Keratinocyte (primary cell): ENCODE results near the gene ANKRD39. TPM values are rescaled to one million over a fixed set of nuclear protein-coding genes. Genes with fewer than 3 reads are reported as not detected.
A peak's percentile ranks its signal among the peaks of the same experiment; 100 is the strongest.

Experiments
- DNase-seq: peaks from one replicate; pipeline ENCODE4 v3.0.0-alpha.2; 2011; ENCODE audit warnings: low read depth, missing footprints, low spot score
- FAIRE-seq: peaks from 2 replicates; lab custom pipeline; 2011; peaks lifted over from hg19 to GRCh38; lab: Jason Lieb, UNC
- H2AFZ ChIP-seq: 2 replicates; pipeline ENCODE4 v1.6.0; 2012; ENCODE audit warnings: low read length, control low read depth, inconsistent platforms; ENCODE audit not compliant: control insufficient read depth
- H3K27ac ChIP-seq: 2 replicates; pipeline ENCODE4 v1.5.1; 2011; ENCODE audit warnings: low read length; ENCODE audit not compliant: control insufficient read depth, insufficient read depth
- H3K27me3 ChIP-seq: 3 replicates; pipeline ENCODE4 v1.6.0; 2011; ENCODE audit warnings: low read length; ENCODE audit not compliant: control insufficient read depth, insufficient read depth; ENCODE audit errors: extremely low read depth
- H3K36me3 ChIP-seq, 2 experiments: 2 replicates in 1 of 2; 3 replicates in 1 of 2; pipeline ENCODE4 v1.5.1; 2011; ENCODE audit warnings: low read length in 2 of 2, mild to moderate bottlenecking in 1 of 2; ENCODE audit not compliant: control insufficient read depth in 2 of 2, insufficient read depth in 2 of 2; ENCODE audit errors: extremely low read depth in 1 of 2
- H3K4me1 ChIP-seq: 3 replicates; pipeline ENCODE4 v1.5.1; 2011; ENCODE audit warnings: low read length; ENCODE audit not compliant: control insufficient read depth, insufficient read depth; ENCODE audit errors: extremely low read depth
- H3K4me2 ChIP-seq: 3 replicates; pipeline ENCODE4 v1.6.0; 2011; ENCODE audit warnings: low read depth, low read length; ENCODE audit not compliant: control insufficient read depth, insufficient read depth; ENCODE audit errors: extremely low read depth
- H3K4me3 ChIP-seq, 3 experiments: fragments of 200-600 bp in 1 of 3; sonication (generic) in 1 of 3; 2 replicates in 2 of 3; 3 replicates in 1 of 3; pipeline ENCODE4 v1.5.1; 2011 to 2016; ENCODE audit warnings: low read length in 3 of 3, mild to moderate bottlenecking in 3 of 3, control low read depth in 2 of 3, inconsistent platforms in 1 of 3, low read depth in 1 of 3, mixed read lengths in 1 of 3, mixed run types in 1 of 3, moderate library complexity in 1 of 3; ENCODE audit not compliant: control insufficient read depth in 2 of 3, insufficient read depth in 2 of 3; ENCODE audit errors: extremely low read depth in 1 of 3
- H3K79me2 ChIP-seq: 2 replicates; pipeline ENCODE4 v1.6.0; 2012; ENCODE audit warnings: low read length; ENCODE audit not compliant: control insufficient read depth, insufficient read depth
- H3K9ac ChIP-seq: 3 replicates; pipeline ENCODE4 v1.6.0; 2011; ENCODE audit warnings: low read length; ENCODE audit not compliant: control insufficient read depth, insufficient read depth; ENCODE audit errors: extremely low read depth
- H3K9me1 ChIP-seq: 3 replicates; pipeline ENCODE4 v1.6.0; 2011; ENCODE audit warnings: low read length; ENCODE audit not compliant: control insufficient read depth, insufficient read depth; ENCODE audit errors: extremely low read depth
- H3K9me3 ChIP-seq: 2 replicates; pipeline ENCODE4 v1.5.1; 2012; ENCODE audit warnings: low read depth, low read length; ENCODE audit not compliant: control insufficient read depth
- H4K20me1 ChIP-seq: 3 replicates; pipeline ENCODE4 v1.6.0; 2011; ENCODE audit warnings: low read length; ENCODE audit not compliant: control insufficient read depth, insufficient read depth; ENCODE audit errors: extremely low read depth
- CTCF ChIP-seq, 3 experiments: IDR thresholded peaks in 1 of 3; conservative IDR thresholded peaks in 1 of 3; optimal IDR thresholded peaks in 1 of 3; 2 replicates in 2 of 3; 3 replicates in 1 of 3; pipeline versions ENCODE3 to v1.5.1; 2011; ENCODE audit warnings: low read length in 3 of 3, mild to moderate bottlenecking in 3 of 3, moderate library complexity in 2 of 3, control low read depth in 1 of 3, inconsistent platforms in 1 of 3; ENCODE audit not compliant: insufficient read depth in 2 of 3; ENCODE audit errors: extremely low read depth in 1 of 3
- EZH2 ChIP-seq: IDR thresholded peaks from one replicate; pipeline ENCODE4 v1.6.1; 2012; ENCODE audit warnings: inconsistent platforms, mild to moderate bottlenecking, low read length, moderate library complexity
- dilution Hi-C: fragments of 300-500 bp; cut with MboI; formaldehyde crosslinking; loops from one replicate; pipeline ENCODE4 v1.7.0; 2020; ENCODE audit warnings: low sequenced_read_pairs; ENCODE audit not compliant: extremely low pct_ligation_motif_present
- polyA plus RNA-seq, 5 experiments: library from polyadenylated mRNA; depleted of rRNA in 3 of 5; stranded (reverse) in 3 of 5; stranded (forward) in 1 of 5; unstranded in 1 of 5; fragments of >200 nt; gene quantifications; 1 replicate in 1 of 5; 2 replicates in 3 of 5; 3 replicates in 1 of 5; pipeline versions ENCODE4 v1.2.1 to v1.2.3, GENCODE V29; 2011 to 2012; ENCODE audit warnings: missing spikeins in 2 of 5, low read depth in 1 of 5, low replicate concordance in 1 of 5

The ANKRD39 gene
- polyA plus RNA-seq, 1 donor (not counting 4 experiments of a cell fraction or from before 2014, with no cell fraction given) = 7.2 TPM

GRCh38 chr2:96888072-96889011, 30.5 kb upstream of the ANKRD39 start:
- Histone ChIP-seq H3K27ac (no peak overlapping the region), H3K9me3 (no peaks in the 10 kb centered on the region), H2AFZ (no peak overlapping the region), H3K27me3 (no peaks in the 10 kb centered on the region), H3K9me1 (no peaks in the 10 kb centered on the region), H3K9ac (peak overlapping the region; percentile 13), H3K4me1 (peaks cover 40% of the 10 kb centered on the region), H3K4me2 (peak overlapping the region; percentile 60), H3K36me3 (no peaks in the 10 kb centered on the region), H4K20me1 (no peaks in the 10 kb centered on the region), H3K79me2 (no peaks in the 10 kb centered on the region), H3K4me3 (no peak overlapping the region)
- peak; percentile 91 for FAIRE-seq
- TF ChIP-seq EZH2 = no peak
- no peak for TF ChIP-seq CTCF (optimal IDR thresholded peaks at IDR 0.05 in 1 of 3, IDR thresholded peaks at IDR 0.05 in 1 of 3, conservative IDR thresholded peaks at IDR 0.05 in 1 of 3; ENCODE audit: extremely low read depth in 1 of 3, insufficient read depth in 2 of 3, low read length in 3 of 3)
- dilution Hi-C loops = no loop called here
- DNase-seq = no peak

GRCh38 chr2:96887493-96888012, 29.7 kb upstream of the ANKRD39 start:
- Histone ChIP-seq H3K9me1 (no peaks in the 10 kb centered on the region), H4K20me1 (no peaks in the 10 kb centered on the region), H3K27me3 (no peaks in the 10 kb centered on the region), H3K4me2 (peak overlapping the region; percentile 60), H2AFZ (peak overlapping the region; percentile 8), H3K4me3 (no peak overlapping the region), H3K4me1 (peaks cover 47% of the 10 kb centered on the region), H3K79me2 (no peaks in the 10 kb centered on the region), H3K36me3 (no peaks in the 10 kb centered on the region), H3K9me3 (no peaks in the 10 kb centered on the region), H3K27ac (no peak overlapping the region), H3K9ac (peak overlapping the region; percentile 13)
- TF ChIP-seq CTCF (optimal IDR thresholded peaks at IDR 0.05 in 1 of 3, IDR thresholded peaks at IDR 0.05 in 1 of 3, conservative IDR thresholded peaks at IDR 0.05 in 1 of 3; ENCODE audit: extremely low read depth in 1 of 3, insufficient read depth in 2 of 3, low read length in 3 of 3) = no peak
- DNase-seq (no peak), FAIRE-seq (peak; percentile 56)
- dilution Hi-C loops = no loop called here
